Suprapubic skin (tissue), 4 donors: ENCODE data around the gene PPP2R5C.

Experiments
- EP300 ChIP-seq: sonication (generic); formaldehyde crosslinking; IDR thresholded peaks from one replicate; pipeline ENCODE4 v1.6.1; 2017; ENCODE audit warnings: antibody characterized with exemption
- POLR2A ChIP-seq, 2 donors: fragments of 450-650 bp; IDR thresholded peaks; one replicate each; pipeline ENCODE4 v1.6.1; 2017; ENCODE audit warnings: antibody characterized with exemption in 2 of 2, mild to moderate bottlenecking in 2 of 2, moderate library complexity in 2 of 2
- POLR2AphosphoS5 ChIP-seq, 3 donors: sonication (generic); formaldehyde crosslinking; IDR thresholded peaks; one replicate each; pipeline ENCODE4 v1.6.1; 2017; ENCODE audit warnings: antibody characterized with exemption in 3 of 3
- TF ChIP-seq, protein P1 (sequence below), 2 donors: fragments of 200-600 bp in 1 of 2; fragments of 450-650 bp in 1 of 2; sonication (generic) in 1 of 2; IDR thresholded peaks; one replicate each; pipeline ENCODE4 v1.5.1; 2016 to 2019; ENCODE audit warnings: antibody characterized with exemption in 2 of 2, mild to moderate bottlenecking in 1 of 2, moderate library complexity in 1 of 2

GRCh38 chr14:101926620-101927019, 165.1 kb downstream of the PPP2R5C start:
- TF ChIP-seq, protein P1, sequence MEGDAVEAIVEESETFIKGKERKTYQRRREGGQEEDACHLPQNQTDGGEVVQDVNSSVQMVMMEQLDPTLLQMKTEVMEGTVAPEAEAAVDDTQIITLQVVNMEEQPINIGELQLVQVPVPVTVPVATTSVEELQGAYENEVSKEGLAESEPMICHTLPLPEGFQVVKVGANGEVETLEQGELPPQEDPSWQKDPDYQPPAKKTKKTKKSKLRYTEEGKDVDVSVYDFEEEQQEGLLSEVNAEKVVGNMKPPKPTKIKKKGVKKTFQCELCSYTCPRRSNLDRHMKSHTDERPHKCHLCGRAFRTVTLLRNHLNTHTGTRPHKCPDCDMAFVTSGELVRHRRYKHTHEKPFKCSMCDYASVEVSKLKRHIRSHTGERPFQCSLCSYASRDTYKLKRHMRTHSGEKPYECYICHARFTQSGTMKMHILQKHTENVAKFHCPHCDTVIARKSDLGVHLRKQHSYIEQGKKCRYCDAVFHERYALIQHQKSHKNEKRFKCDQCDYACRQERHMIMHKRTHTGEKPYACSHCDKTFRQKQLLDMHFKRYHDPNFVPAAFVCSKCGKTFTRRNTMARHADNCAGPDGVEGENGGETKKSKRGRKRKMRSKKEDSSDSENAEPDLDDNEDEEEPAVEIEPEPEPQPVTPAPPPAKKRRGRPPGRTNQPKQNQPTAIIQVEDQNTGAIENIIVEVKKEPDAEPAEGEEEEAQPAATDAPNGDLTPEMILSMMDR (IDR thresholded peaks at IDR 0.05) = no peak
- no peak for TF ChIP-seq POLR2AphosphoS5 (IDR thresholded peaks at IDR 0.05)
- TF ChIP-seq POLR2A (IDR thresholded peaks at IDR 0.05) = no peak
- TF ChIP-seq EP300 = no peak
